IMR-90 (cell line): Measurements from ENCODE around the gene CACNG5. TPM values are rescaled to one million over a fixed set of nuclear protein-coding genes. Genes with fewer than 3 reads are reported as not detected.

Source experiments
- ATAC-seq: fragments of 200-7000 bp; cut with Tn5 transposase; 2 replicates; pipeline ENCODE4 v1.9.1; 2020; ENCODE audit warnings: low read depth, mild to moderate bottlenecking, moderate library complexity
- BruUV-seq: library from RNA; stranded (reverse); fragments of 400-500 nt; replicated peaks from 2 replicates; lab custom pipeline; 2021; lab: Mats Ljungman, UMichigan
- CTCF ChIA-PET: fragments of 300-600 bp; formaldehyde crosslinking; extraction: SDS; loops from one replicate; lab custom pipeline; 2021; ENCODE audit warnings: antibody characterized with exemption; lab: Yijun Ruan, JAX
- POLR2A ChIA-PET: fragments of 300-600 bp; sonication (Branson Sonifier 250); formaldehyde crosslinking; loops from one replicate; lab custom pipeline; 2022; ENCODE audit warnings: antibody characterized with exemption; ENCODE audit not compliant: unreplicated experiment; lab: Charles Lee
- DNase-seq: peaks from one replicate; pipeline ENCODE4 v3.0.0; 2013
- H2AFZ ChIP-seq: replicated peaks from 2 replicates; pipeline ENCODE3; 2013; ENCODE audit warnings: low read length, mild to moderate bottlenecking; ENCODE audit not compliant: poor library complexity
- H2AK5ac ChIP-seq: 2 replicates; pipeline ENCODE4 v1.6.1; 2013; ENCODE audit warnings: low read depth, low read length, inconsistent platforms
- H2AK9ac ChIP-seq: replicated peaks from 2 replicates; pipeline ENCODE3; 2013; ENCODE audit warnings: mild to moderate bottlenecking, low read depth, low read length, moderate library complexity; ENCODE audit not compliant: poor library complexity
- H2BK120ac ChIP-seq: 2 replicates; pipeline ENCODE4 v1.6.1; 2013; ENCODE audit warnings: low read depth, low read length, inconsistent platforms
- H2BK15ac ChIP-seq: 3 replicates; pipeline ENCODE4 v1.6.1; 2013; ENCODE audit warnings: low read depth, low read length, inconsistent platforms
- H2BK20ac ChIP-seq: 2 replicates; pipeline ENCODE4 v1.6.1; 2013; ENCODE audit warnings: low read depth, mild to moderate bottlenecking, inconsistent platforms, low read length, moderate library complexity
- H2BK5ac ChIP-seq: 2 replicates; pipeline ENCODE4 v1.6.1; 2013; ENCODE audit warnings: mild to moderate bottlenecking, low read depth, low read length, inconsistent platforms; ENCODE audit not compliant: poor library complexity, severe bottlenecking
- H3K14ac ChIP-seq: replicated peaks from 2 replicates; pipeline ENCODE4 v1.6.1; 2013; ENCODE audit warnings: low read depth, low read length, inconsistent platforms
- H3K18ac ChIP-seq: 2 replicates; pipeline ENCODE4 v1.6.1; 2013; ENCODE audit warnings: low read depth, low read length, control low read depth
- H3K23ac ChIP-seq: 2 replicates; pipeline ENCODE4 v1.6.1; 2013; ENCODE audit warnings: low read depth, low read length, inconsistent platforms
- H3K27ac ChIP-seq: 2 replicates; pipeline ENCODE4 v1.5.1; 2013; ENCODE audit warnings: mild to moderate bottlenecking, control low read depth, low read length; ENCODE audit not compliant: insufficient read depth
- H3K27me3 ChIP-seq: 2 replicates; pipeline ENCODE4 v1.6.1; 2013; ENCODE audit warnings: low read length; ENCODE audit not compliant: control insufficient read depth, insufficient read depth
- H3K36me3 ChIP-seq: 2 replicates; pipeline ENCODE4 v1.6.1; 2013; ENCODE audit warnings: low read length, mixed read lengths; ENCODE audit not compliant: control insufficient read depth, insufficient read depth
- H3K4ac ChIP-seq: 2 replicates; pipeline ENCODE4 v1.6.1; 2013; ENCODE audit warnings: low read depth, low read length, inconsistent platforms
- H3K4me1 ChIP-seq: 2 replicates; pipeline ENCODE4 v1.6.1; 2013; ENCODE audit warnings: low read length, mixed read lengths; ENCODE audit not compliant: control insufficient read depth, insufficient read depth
- H3K4me2 ChIP-seq: 2 replicates; pipeline ENCODE4 v1.6.1; 2013; ENCODE audit warnings: low read depth, mild to moderate bottlenecking, control low read depth, low read length, moderate library complexity
- H3K4me3 ChIP-seq: 2 replicates; pipeline ENCODE4 v1.5.1; 2013; ENCODE audit warnings: low read depth, mild to moderate bottlenecking, control low read depth, low read length, moderate library complexity; ENCODE audit not compliant: insufficient read depth
- H3K56ac ChIP-seq: 2 replicates; pipeline ENCODE4 v1.6.1; 2013; ENCODE audit warnings: low read length, inconsistent platforms; ENCODE audit not compliant: insufficient read depth; ENCODE audit errors: extremely low read depth
- H3K79me1 ChIP-seq, 2 experiments: 2 replicates each; pipeline ENCODE4 v1.6.1; 2013; ENCODE audit warnings: low read length in 2 of 2, inconsistent platforms in 1 of 2, low read depth in 1 of 2
- H3K9ac ChIP-seq: 2 replicates; pipeline ENCODE4 v1.6.1; 2013; ENCODE audit warnings: low read depth, low read length, control low read depth
- H3K9me1 ChIP-seq: 2 replicates; pipeline ENCODE4 v1.6.1; 2013; ENCODE audit warnings: low read length, inconsistent platforms; ENCODE audit not compliant: insufficient read depth
- H3K9me3 ChIP-seq: 2 replicates; pipeline ENCODE4 v1.6.1; 2013; ENCODE audit warnings: low read length; ENCODE audit not compliant: control insufficient read depth, insufficient read depth
- H4K20me1 ChIP-seq: 2 replicates; pipeline ENCODE4 v1.6.1; 2013; ENCODE audit warnings: low read length, inconsistent platforms; ENCODE audit not compliant: insufficient read depth
- H4K5ac ChIP-seq: 2 replicates; pipeline ENCODE4 v1.6.1; 2013; ENCODE audit warnings: mild to moderate bottlenecking, low read depth, low read length, control low read depth
- H4K8ac ChIP-seq, 2 experiments: 2 replicates each; pipeline ENCODE4 v1.6.1; 2013; ENCODE audit warnings: low read depth in 2 of 2, low read length in 2 of 2, control low read depth in 1 of 2, inconsistent platforms in 1 of 2
- H4K91ac ChIP-seq: 2 replicates; pipeline ENCODE4 v1.6.1; 2013; ENCODE audit warnings: low read depth, low read length, inconsistent platforms; ENCODE audit not compliant: insufficient read depth
- BHLHE40 ChIP-seq: fragments of 150-350 bp; IDR thresholded peaks from 2 replicates; pipeline ENCODE4 v1.6.1; 2016; ENCODE audit warnings: mild to moderate bottlenecking, low read depth, low read length
- WGBS, 2 experiments: methylation state at CpG; one replicate each; pipeline versions ENCODE4 v1.1.5 to v1.1.7; 2013; ENCODE audit warnings: missing lambda C conversion rate in 2 of 2; ENCODE audit not compliant: insufficient read length in 1 of 2; ENCODE audit errors: extremely low coverage in 2 of 2; 5-methylcytosine and 5-hydroxymethylcytosine counted together
- dilution Hi-C: fragments of 300-500 bp; cut with HindIII; formaldehyde crosslinking; loops from one replicate; pipeline ENCODE4 v1.14.3; 2018; ENCODE audit warnings: low sequenced_read_pairs; ENCODE audit not compliant: unreplicated experiment
- in situ Hi-C: fragments of 300-500 bp; cut with MboI; formaldehyde crosslinking; loops from 3 replicates; pipeline ENCODE4 v1.14.3; 2019; ENCODE audit warnings: low sequenced_read_pairs, inconsistent platforms, mixed read lengths
- intact Hi-C: fragments of 100-400 bp; cut with micrococcal nuclease; formaldehyde crosslinking; loops from 2 replicates; pipeline ENCODE4 v1.10.0; 2022
- polyA plus RNA-seq, 3 experiments: library from polyadenylated mRNA; depleted of rRNA; stranded (reverse); fragments of >200 nt; gene quantifications; 2 replicates each; pipeline ENCODE4 v1.2.3, GENCODE V29; 2012; ENCODE audit warnings: low replicate concordance in 1 of 3
- total RNA-seq: library from RNA; depleted of rRNA; stranded (reverse); fragments of >200 nt; gene quantifications from 2 replicates; pipeline ENCODE4 v1.2.3, GENCODE V29; 2012
- TF ChIP-seq, protein P1 (sequence below): fragments of 150-350 bp; IDR thresholded peaks from 2 replicates; pipeline ENCODE4 v1.6.1; 2016; ENCODE audit warnings: low read depth, mild to moderate bottlenecking, low read length, moderate library complexity, borderline replicate concordance

Gene CACNG5
- total and polyA plus RNA-seq, 2 of the 4 experiments (the other 2 are of a cell fraction), result not detected

GRCh38 chr17:66904760-66905624 lies 70.1 kb downstream of the CACNG5 start:
- Histone ChIP-seq H3K4me1 (peaks cover 6% of the 10 kb centered on the region), H3K9me1 (peaks cover 10% of the 10 kb centered on the region; the same call in 1 of the 2 replicates), H2BK120ac (peak overlapping the region; percentile 75), H2BK20ac (peak overlapping the region; percentile 69), H4K8ac (no peak overlapping the region), H3K56ac (no peak overlapping the region), H3K4me3 (no peak overlapping the region), H3K79me1 (no peaks in the 10 kb centered on the region), H3K27me3 (peaks cover 8% of the 10 kb centered on the region; the same call in 1 of the 2 replicates), H2AFZ (peak overlapping the region; percentile 69), H2BK5ac (no peak overlapping the region), H3K9me3 (no peaks in the 10 kb centered on the region), H2BK15ac (no peak overlapping the region), H4K5ac (no peak overlapping the region), H3K9ac (no peak overlapping the region), H3K36me3 (no peaks in the 10 kb centered on the region), H3K23ac (peak overlapping the region; percentile 2; the same call in 1 of the 2 replicates), H2AK5ac (no peak overlapping the region), H3K4ac (peak overlapping the region; percentile 44), H3K14ac (peak overlapping the region; percentile 44; the same call in 1 of the 2 replicates), H4K91ac (peak overlapping the region; percentile 28; the same call in 1 of the 2 replicates), H3K18ac (no peak overlapping the region), H3K4me2 (peak overlapping the region; percentile 49), H2AK9ac (no peak overlapping the region), H4K20me1 (0 out of 2 replicates have a peak, but pooled peaks cover 3% of the 10 kb centered on the region), H3K27ac (no peak overlapping the region)
- intact Hi-C loops (loop anchor here (5.0 to 10.0 kb wide), 3 partner anchors 252 to 1670 kb away; no protein-coding TSS in a partner anchor), dilution Hi-C loops (no loop called here), in situ Hi-C loops (loop anchor here (5.0 to 10.0 kb wide), 2 partner anchors 188 to 710 kb away; partner anchors contain the start of gene CEP112)
- ChIA-PET CTCF (interaction anchor here (0.7 kb wide), 1 partner anchor 47 kb away, joined by 3 read pairs; no protein-coding TSS in a partner anchor), POLR2A (interaction anchor here (0.6 kb wide), 2 partner anchors 14 to 40 kb away, joined by 3 read pairs; no protein-coding TSS in a partner anchor)
- BruUV-seq, result no TSS peak
- 0% methylated on average over 2 of the region's 12 CpGs; no CpG with 5 or more reads in 1 of the 2 experiments for WGBS, 2 experiments
- DNase-seq (peak; percentile 72), ATAC-seq (peak; percentile 71)
- TF ChIP-seq, protein P1, sequence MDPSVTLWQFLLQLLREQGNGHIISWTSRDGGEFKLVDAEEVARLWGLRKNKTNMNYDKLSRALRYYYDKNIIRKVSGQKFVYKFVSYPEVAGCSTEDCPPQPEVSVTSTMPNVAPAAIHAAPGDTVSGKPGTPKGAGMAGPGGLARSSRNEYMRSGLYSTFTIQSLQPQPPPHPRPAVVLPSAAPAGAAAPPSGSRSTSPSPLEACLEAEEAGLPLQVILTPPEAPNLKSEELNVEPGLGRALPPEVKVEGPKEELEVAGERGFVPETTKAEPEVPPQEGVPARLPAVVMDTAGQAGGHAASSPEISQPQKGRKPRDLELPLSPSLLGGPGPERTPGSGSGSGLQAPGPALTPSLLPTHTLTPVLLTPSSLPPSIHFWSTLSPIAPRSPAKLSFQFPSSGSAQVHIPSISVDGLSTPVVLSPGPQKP, result no peak
- TF ChIP-seq BHLHE40, result peak; percentile 47
